T-helper 22 cell (primary cell): ENCODE results near the gene PON2.

Experiments used
- DNase-seq: peaks from one replicate; pipeline ENCODE4 v3.0.0-alpha.2; 2020; ENCODE audit warnings: low read depth

Gene PON2

GRCh38 chr7:95444796-95445195 lies 10.0 kb upstream of the PON2 start:
- no peak for DNase-seq

DNA sequence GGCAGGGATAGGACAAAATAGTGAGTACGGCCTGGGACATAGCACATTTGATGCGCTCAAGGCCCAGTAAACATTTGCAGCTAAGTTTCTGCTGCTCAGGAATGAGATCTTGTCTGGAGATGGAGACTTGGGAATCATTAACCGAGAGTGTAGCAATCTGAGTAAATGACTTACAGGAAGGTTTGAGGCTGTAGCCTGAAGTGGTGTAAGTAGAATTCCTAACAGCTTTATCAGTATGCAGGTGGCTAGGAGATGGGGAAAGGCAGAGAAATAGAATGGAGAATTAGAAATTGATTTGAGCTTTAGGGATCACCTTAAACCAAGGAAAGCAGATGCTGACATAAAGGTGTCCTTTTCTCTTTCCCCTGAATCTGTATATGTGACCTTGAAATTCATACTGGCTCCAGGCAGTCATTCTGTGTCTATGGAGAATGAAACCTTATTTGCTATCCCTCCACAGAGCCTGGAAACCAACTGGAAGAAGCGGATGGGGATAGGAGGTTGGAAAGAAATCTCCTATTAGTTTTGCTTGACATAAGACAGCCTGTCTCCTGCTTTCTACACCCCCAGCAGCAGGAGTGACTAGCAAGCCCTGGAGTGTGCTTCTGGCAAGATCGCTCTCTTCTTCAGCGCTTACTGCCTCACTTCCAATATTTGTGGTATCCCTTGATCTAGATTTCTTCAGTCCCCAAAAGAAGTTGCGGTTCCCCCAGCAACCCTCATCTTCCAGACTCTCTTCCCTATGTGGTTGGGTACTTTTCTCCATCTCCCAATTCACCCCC lies 6.4 kb upstream of the PON2 start:
- DNase-seq = no peak

DNA sequence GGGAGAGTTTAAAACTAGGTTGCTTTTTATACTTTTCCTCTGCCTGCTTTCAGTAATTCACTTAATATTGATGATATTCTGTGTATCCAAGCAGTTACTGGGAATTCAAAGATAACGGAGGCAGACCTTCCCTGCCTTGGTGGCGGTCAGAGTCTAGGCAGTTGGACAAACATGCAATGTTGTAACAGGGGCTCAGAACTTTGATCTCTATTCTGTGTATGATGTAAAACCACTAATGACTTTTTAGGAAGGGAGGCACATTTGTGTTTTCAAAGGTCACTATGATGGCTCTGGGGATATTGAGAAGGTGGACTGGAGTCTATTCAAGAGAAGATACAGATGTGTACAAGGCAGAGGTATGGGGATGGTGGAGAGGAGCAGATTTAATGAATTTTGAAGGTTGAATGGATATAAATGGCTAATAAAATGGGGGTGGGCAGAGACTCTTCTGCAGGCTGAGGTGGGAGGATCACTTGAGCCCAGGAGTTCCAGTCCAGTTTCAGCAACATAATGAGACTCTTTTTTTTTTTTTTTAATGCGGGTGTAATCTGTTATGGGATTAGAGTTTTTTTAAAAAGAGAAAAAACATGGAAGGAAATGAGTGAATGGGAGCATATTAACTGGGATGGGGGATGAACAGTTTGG lies 5.7 kb upstream of the PON2 start:
- no peak for DNase-seq

DNA sequence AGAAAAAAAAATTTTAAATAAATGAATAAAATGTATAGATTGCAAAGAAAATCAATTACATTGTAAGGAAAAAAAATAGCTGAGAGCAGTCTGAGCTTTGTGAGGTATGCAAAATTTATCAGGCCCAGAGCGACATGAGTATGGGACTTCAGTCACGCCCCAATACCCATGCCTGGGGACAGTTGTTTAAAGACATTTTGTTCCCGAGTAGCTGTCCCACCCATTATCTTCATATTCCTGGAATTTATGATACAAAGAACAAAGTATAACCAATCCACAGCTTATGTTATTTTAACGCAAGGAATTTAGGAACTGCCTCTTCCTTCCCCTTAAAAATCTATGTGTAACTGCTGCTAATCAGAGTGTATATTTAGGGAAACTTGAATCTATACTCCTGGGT lies 1.6 kb upstream of the PON2 start:
- DNase-seq = no peak

GRCh38 chr7:95435422-95435780 lies 573 bp upstream of the PON2 start:
- no peak for DNase-seq

DNA sequence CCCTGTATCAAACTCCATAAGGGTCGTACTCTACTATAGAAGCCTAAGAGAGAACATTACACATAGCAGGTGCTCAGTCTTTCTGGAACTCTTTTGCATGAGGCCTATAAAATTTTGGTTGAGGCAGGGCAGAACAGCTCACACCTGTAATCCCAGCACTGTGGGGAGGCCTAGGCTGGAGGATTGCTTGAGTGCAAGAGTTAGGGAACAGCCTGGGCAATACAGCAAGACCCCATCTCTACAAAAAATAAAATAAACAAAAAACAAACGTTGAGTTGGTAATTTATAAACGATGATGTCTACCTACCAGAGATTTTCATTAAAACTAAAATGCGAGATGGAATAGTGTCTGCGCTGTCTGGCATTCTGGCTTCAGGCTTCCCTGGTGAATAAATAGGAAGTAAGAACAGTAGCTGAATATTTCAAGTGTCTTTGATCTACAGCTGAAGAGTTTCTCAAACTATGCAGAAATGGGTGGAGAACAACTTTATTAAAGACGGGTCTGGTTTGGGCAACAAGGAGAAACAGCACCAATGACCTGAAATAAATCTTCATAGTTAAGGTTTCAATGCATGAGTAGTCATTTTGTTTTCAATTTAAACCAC lies 774 bp downstream of the PON2 start:
- DNase-seq = no peak

DNA sequence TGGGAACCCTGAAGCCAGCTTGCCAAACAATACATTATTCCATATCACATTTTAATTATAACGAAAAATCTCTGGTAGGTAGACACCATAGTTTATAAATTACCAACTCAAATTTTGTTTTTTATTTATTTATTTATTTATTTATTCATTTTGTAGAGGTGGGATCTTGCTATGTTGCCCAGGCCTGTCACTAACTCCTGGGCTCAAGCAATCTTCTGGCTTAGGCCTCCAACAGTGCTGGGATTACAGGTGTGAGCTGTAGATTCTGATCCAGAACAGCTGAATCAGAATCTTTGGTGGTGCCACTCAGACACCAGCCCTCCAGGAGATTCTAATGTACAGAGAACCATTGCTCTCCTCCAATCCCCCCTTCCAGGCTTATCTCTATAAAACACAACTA lies 1.7 kb downstream of the PON2 start:
- DNase-seq = no peak

- DNase-seq = no peak
Observed at GRCh38 chr7:95432606-95433005, 2.2 kb downstream of the PON2 start.

GRCh38 chr7:95430864-95431263 lies 4.0 kb downstream of the PON2 start:
- no peak for DNase-seq

DNA sequence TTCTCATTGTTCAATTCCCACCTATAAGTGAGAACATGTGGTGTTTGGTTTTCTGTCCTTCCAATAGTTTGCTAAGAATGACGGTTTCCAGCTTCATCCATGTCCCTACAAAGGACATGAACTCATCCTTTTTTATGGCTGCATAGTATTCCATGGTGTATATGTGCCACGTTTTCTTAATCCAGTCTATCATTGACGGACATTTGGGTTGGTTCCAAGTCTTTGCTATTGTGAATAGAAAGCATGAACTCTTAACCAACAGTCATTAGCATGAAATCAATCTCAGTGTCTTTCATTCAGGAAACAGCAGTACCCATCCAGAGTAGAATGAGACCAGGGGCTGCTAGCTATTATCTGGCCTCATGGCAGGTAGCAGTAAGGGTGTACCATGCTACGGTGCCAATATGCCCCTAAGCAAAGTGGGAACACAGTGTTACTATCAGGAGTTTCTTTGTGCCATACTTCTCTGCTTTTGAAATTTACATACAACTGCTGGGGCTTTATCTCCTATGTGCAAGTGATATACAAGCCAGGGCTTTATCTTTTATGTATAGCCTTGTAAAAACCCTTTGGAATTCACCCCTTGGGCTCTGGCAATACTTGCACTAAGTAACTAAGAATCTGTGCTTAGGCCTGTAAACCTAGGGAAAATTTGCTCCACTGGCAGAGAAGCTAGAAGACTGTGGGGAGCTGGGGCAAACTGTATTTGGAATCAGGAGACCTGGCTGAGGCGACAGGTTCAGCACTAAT lies 5.4 kb downstream of the PON2 start:
- DNase-seq = no peak

GRCh38 chr7:95427914-95428516 lies 6.8 kb downstream of the PON2 start:
- DNase-seq = no peak

DNA sequence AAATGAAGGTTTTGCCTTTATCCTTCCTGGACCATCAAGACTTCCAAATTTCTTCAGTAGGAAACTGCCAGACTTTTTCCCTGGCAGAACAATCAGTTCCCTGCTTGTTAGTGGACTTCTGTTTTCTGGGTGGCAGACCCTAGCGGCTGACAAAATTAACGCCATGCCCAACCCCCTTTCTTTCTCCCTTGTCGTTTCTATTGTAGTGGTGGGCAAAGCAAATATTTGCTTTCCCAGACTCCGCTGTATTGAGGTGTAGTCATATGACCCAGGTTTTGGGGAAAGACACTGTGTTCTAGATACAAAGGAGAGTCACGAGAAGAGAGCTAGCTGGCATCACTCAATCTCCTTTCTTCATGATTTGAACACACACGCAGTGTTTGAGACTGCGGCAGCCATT lies 7.7 kb downstream of the PON2 start:
- no peak for DNase-seq

- DNase-seq = no peak
Observed at GRCh38 chr7:95425694-95426093, 9.1 kb downstream of the PON2 start.

DNA sequence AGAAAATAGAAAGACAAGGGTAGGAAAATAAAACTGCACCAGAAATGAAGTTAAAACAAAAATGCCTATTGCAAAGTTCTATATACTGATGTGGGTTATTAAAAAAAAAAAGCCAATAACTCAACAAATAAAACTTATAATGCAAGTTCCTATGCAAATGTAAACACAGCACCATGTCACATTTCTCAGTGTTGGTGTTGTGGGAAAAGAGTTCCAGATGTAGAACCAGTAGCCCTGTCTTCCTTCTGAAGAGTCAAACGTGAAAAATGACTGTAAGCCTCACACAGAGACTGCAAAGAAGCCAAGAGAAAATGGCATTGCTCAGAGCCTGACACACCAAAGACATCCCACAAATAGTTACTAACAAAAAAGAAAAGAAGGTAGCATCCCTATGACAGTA lies 10.1 kb downstream of the PON2 start:
- DNase-seq = no peak

- no peak for DNase-seq
Observed at GRCh38 chr7:95421847-95422444, 12.9 kb downstream of the PON2 start.

GRCh38 chr7:95421000-95421846 lies 13.6 kb downstream of the PON2 start:
- no peak for DNase-seq

DNA sequence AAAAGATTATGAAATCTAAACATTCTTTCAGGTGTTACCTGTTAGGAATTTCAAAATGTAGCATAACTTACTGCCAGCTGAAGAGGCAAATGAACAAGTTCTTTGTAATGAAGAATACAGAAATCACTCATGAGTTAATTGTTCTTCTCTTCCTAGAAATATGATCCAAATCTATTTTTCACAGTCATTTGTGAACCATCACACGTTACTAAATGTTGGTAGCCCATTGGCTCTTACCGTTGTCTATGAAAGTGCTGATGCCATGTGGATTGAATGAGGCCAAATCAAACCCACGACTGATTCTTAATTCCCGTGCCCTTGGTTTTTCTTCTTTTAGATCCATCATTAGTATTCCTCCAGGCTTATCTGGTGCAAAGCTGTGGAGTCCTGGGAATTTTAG lies 22.8 kb downstream of the PON2 start:
- DNase-seq = no peak

DNA sequence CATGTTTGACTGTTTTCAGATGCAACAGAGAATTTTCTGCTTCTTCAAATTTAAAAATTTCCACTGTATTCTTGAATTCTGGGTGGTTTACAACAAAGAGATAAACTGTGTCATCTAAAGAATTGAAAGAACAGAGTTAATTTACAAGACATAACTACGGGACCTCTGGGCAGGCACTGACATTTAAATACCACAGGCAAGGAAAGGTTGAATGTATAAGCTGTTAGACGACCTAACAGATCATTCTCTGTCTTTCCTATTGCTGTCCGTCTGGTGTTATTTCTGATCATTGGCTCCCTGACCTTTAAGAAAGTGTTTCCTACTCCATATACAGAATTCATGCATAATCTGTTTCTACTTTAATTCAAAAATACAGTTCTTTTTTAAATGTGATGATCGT lies 23.2 kb downstream of the PON2 start:
- DNase-seq = no peak

- DNase-seq = no peak
Observed at GRCh38 chr7:95411036-95411435, 23.8 kb downstream of the PON2 start.

- DNase-seq = no peak
Observed at GRCh38 chr7:95407751-95408150, 27.1 kb downstream of the PON2 start.

- no peak for DNase-seq
Observed at GRCh38 chr7:95405800-95406199, 29.0 kb downstream of the PON2 start.
